PFSK-1 (cell line): Measurements from ENCODE around the gene CUX1.

Experiments used
- FOXP2 ChIP-seq: optimal IDR thresholded peaks from 2 replicates; pipeline ENCODE3; 2011; ENCODE audit warnings: borderline replicate concordance, control low read depth, inconsistent platforms; ENCODE audit not compliant: insufficient read depth; ENCODE audit errors: extremely low read length, extremely low read depth
- POLR2AphosphoS5 ChIP-seq: IDR thresholded peaks from 2 replicates; pipeline ENCODE4 v1.6.1; 2012; ENCODE audit warnings: low read depth, mild to moderate bottlenecking, control low read depth, low read length, moderate library complexity
- SIN3A ChIP-seq: IDR thresholded peaks from 2 replicates; pipeline ENCODE4 v1.6.1; 2012; ENCODE audit warnings: mild to moderate bottlenecking, low read length, moderate library complexity, borderline replicate concordance; ENCODE audit not compliant: insufficient read depth
- TAF1 ChIP-seq: IDR thresholded peaks from 2 replicates; pipeline ENCODE4 v1.6.1; 2012; ENCODE audit warnings: low read length, control low read depth, borderline replicate concordance; ENCODE audit not compliant: insufficient read depth
- TF ChIP-seq, protein P1 (sequence below), 2 experiments: IDR thresholded peaks; 2 replicates each; pipeline versions ENCODE4 v1.6.1 to v1.8.0; 2011 to 2012; ENCODE audit warnings: low read depth in 2 of 2, low read length in 2 of 2, control low read depth in 1 of 2, inconsistent platforms in 1 of 2, mild to moderate bottlenecking in 1 of 2, moderate library complexity in 1 of 2; ENCODE audit not compliant: insufficient read depth in 1 of 2

The CUX1 gene

DNA sequence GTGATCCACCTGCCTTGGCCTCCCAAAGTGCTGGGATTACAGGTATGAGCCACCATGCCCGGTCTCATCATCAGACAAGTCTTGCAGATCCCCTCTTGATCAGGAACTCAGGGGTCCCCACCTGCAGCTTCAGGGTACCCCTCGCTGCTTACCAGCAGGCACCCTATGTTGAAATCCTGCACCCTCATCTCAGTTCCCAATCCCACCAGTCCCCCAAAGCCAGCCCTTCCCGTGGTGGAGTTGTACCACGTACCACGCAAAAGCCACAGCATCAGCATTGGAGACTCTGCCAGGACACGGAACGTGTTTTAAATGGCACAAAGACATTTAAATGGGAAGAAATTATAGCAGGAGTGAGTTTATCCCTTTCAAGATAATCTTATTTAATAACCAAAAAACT lies 202.0 kb downstream of the CUX1 start:
- TF ChIP-seq FOXP2 (no peak), SIN3A (no peak)
- TF ChIP-seq, protein P1, sequence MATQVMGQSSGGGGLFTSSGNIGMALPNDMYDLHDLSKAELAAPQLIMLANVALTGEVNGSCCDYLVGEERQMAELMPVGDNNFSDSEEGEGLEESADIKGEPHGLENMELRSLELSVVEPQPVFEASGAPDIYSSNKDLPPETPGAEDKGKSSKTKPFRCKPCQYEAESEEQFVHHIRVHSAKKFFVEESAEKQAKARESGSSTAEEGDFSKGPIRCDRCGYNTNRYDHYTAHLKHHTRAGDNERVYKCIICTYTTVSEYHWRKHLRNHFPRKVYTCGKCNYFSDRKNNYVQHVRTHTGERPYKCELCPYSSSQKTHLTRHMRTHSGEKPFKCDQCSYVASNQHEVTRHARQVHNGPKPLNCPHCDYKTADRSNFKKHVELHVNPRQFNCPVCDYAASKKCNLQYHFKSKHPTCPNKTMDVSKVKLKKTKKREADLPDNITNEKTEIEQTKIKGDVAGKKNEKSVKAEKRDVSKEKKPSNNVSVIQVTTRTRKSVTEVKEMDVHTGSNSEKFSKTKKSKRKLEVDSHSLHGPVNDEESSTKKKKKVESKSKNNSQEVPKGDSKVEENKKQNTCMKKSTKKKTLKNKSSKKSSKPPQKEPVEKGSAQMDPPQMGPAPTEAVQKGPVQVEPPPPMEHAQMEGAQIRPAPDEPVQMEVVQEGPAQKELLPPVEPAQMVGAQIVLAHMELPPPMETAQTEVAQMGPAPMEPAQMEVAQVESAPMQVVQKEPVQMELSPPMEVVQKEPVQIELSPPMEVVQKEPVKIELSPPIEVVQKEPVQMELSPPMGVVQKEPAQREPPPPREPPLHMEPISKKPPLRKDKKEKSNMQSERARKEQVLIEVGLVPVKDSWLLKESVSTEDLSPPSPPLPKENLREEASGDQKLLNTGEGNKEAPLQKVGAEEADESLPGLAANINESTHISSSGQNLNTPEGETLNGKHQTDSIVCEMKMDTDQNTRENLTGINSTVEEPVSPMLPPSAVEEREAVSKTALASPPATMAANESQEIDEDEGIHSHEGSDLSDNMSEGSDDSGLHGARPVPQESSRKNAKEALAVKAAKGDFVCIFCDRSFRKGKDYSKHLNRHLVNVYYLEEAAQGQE (IDR thresholded peaks at IDR 0.05; ENCODE audit: insufficient read depth in 1 of 2, low read depth in 2 of 2, low read length in 2 of 2): no peak

DNA sequence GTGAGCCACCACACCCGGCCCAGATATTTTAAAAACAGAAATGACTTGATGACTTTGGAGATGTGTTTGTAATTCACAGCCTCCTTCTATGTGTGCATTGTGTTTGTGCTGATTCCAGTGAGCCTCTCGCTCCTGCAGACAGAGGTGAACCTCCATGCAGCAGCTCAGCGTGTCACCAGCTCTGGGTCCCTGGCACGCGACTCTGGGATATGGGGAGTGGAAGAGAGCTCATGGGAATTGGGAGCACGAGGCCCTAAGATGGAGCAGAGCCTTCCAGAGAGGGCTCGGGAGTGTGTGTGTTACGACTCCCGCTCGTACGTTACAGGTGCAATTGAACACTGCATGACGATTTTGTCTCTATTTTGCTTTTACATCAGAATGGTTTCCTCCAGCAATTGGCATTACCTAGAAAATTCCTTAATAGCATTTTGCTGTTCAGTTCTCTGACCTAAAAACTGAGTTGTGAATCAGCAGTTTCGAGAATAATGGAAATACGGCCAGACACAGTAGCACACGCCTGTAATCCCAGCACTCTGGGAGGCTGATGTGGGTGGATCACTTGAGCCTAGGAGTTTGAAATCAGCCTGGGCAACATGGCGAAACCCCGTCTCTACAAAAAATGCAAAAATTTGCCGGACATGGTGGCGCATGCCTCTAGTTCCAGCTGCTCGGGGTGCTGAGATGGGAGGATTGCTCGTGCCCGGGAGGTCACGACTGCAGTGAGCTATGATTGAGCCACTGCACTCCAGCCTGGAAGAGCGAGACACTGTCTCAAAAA lies 204.6 kb downstream of the CUX1 start:
- TF ChIP-seq POLR2AphosphoS5 (no peak), SIN3A (no peak), TAF1 (no peak), FOXP2 (no peak)
- TF ChIP-seq, protein P1 (IDR thresholded peaks at IDR 0.05; ENCODE audit: insufficient read depth in 1 of 2, low read depth in 2 of 2, low read length in 2 of 2): no peak

DNA sequence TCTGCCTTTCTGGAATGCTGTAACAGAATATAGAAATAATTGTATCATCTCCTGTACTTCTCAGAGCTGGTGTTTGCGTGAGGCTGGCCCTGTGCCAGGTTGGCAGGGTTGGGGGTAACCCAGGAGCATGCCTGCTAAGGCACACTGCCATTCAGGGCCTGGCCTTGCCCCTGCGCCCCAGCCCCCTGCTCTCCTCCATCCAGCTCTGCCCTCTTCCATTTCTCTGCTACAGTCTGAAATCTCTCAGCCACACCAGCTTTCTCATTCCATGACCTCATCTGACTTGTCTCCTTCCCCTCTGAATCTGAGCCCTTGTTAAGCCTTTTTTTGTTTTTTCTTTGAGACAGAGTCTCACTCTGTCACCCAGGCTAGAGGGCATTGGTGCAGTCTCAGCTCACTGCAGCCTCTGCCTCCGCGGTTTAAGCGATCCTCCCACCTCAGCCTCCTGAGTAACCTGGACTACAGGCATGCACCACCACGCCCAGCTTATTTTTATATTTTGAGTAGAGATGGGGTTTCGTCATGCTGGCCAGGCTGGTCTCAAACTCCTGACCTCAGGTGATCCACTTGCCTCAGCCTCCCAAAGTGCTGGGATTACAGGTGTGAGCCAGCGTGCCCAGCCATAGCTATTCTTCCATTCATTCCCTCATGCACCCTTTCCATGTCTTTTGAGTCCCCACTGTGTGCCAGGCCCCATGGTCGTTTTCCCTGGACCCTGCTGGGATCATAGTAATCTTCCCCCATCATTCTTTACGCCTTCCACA lies 206.8 kb downstream of the CUX1 start:
- TF ChIP-seq FOXP2 (no peak), TAF1 (no peak), SIN3A (no peak), POLR2AphosphoS5 (no peak)
- TF ChIP-seq, protein P1 (IDR thresholded peaks at IDR 0.05; ENCODE audit: insufficient read depth in 1 of 2, low read depth in 2 of 2, low read length in 2 of 2): no peak

DNA sequence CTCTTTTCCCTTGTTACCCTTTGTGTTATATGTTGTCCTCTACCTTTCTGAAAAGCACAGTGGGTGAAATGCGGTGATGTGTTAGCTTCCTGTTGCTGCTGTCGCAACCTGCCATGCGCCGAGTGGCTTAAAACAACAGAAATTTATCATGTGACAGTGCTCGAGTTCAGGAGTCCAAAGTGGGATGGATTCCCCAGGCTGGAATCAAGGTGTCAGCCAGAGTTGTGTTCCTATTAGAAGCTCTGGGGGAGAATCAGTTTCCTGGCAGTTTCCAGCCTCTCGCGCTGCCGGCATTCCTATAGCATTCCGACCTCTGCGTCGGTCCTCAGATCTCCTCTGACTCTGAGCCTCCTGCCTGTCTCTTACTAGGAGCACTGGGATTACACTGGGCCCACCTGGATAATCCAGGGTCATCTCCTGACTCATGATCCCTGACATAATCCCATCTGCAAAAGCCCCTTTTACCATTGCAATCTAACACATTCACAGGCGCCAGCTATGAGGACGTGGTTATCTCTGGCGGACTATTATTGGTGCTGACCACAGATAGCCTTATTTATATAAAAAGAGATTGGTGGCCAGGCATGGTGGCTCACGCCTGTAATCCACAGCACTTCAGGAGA lies 207.5 kb downstream of the CUX1 start:
- TF ChIP-seq POLR2AphosphoS5: no peak
- TF ChIP-seq, protein P1 (IDR thresholded peaks at IDR 0.05; ENCODE audit: insufficient read depth in 1 of 2, low read depth in 2 of 2, low read length in 2 of 2): no peak
- no peak for TF ChIP-seq SIN3A
- TF ChIP-seq FOXP2: no peak
- TF ChIP-seq TAF1: no peak
